Stimulated activated naive CD8-positive, alpha-beta T cell treated with anti-CD3 and anti-CD28 coated beads, Interleukin-15, amount 100 ng/mL, for 72 hours (primary cell): ENCODE data around the gene TEAD1.
A peak's percentile ranks its signal among the peaks of the same experiment; 100 is the strongest.

Experiments
- ATAC-seq: fragments of 150-1000 bp; cut with Tn5 transposase; 2 replicates; pipeline ENCODE4 v1.10.0; 2021; ENCODE audit warnings: mild to moderate bottlenecking, moderate library complexity
- DNase-seq, 2 donors: peaks; one replicate each; pipeline ENCODE4 v3.0.0; 2021 to 2022
- H3K27ac Mint-ChIP-seq, 2 donors: one replicate each; pipeline ENCODE4 v1.8.0; 2022; ENCODE audit warnings: mild to moderate bottlenecking in 2 of 2, mixed read lengths in 2 of 2, moderate library complexity in 2 of 2
- H3K27me3 Mint-ChIP-seq: one replicate; pipeline ENCODE4 v1.8.0; 2022; ENCODE audit warnings: mixed read lengths
- H3K4me1 Mint-ChIP-seq: one replicate; pipeline ENCODE4 v1.8.0; 2022; ENCODE audit warnings: mild to moderate bottlenecking, mixed read lengths
- H3K4me3 Mint-ChIP-seq, 2 donors: one replicate each; pipeline ENCODE4 v1.8.0; 2022; ENCODE audit warnings: mild to moderate bottlenecking in 2 of 2, mixed read lengths in 2 of 2, moderate library complexity in 1 of 2
- H3K9me3 Mint-ChIP-seq, 2 donors: one replicate each; pipeline ENCODE4 v1.8.0; 2022; ENCODE audit warnings: mixed read lengths in 2 of 2

The TEAD1 gene

DNA sequence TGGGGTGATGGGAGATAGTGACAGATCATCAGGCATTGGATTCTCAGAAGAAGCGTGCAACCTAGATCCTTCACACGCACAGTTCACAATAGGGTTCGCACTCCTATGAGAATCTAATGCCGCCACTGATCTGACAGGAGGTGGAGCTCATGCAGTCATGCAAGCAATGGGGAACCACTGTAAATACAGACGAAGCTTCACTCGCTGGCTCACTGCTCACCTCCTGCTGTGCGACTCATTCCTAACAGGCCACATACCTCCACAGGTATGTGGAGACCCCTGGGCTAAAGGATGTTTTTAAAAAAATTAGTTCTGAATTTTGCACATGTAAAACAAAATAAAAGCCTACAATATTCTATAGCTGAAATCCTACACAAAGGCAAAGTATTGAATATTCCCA lies 20.5 kb upstream of the TEAD1 start:
- no peak overlapping the region for H3K27ac Mint-ChIP-seq
- ATAC-seq (no peak), DNase-seq (no peak)
- H3K27me3 Mint-ChIP-seq = peaks cover 7% of the 10 kb centered on the region
- H3K4me3 Mint-ChIP-seq = no peak overlapping the region
- H3K9me3 Mint-ChIP-seq = no peaks in the 10 kb centered on the region
- H3K4me1 Mint-ChIP-seq = no peaks in the 10 kb centered on the region

DNA sequence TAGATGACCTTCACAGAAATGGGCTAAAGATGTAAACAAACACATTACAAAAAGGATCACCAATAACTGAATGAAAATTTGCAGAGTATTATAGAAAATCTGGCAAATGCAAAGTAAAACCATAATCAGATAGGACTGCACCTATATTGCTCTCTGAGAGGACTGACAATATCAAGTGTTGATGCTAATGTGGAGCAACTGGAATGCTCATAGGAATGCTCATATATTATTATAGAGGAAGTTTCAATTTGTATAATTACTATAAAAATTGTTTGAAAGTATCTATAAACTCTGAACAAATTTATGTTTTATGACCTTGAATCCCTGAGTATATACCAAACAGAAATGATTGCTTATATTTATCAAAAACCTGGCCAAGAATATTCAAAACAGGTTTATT lies 18.4 kb upstream of the TEAD1 start:
- H3K4me3 Mint-ChIP-seq = no peak overlapping the region
- no peaks in the 10 kb centered on the region for H3K9me3 Mint-ChIP-seq
- DNase-seq (no peak), ATAC-seq (no peak)
- no peaks in the 10 kb centered on the region for H3K4me1 Mint-ChIP-seq
- H3K27me3 Mint-ChIP-seq = peaks cover 22% of the 10 kb centered on the region
- H3K27ac Mint-ChIP-seq = no peak overlapping the region

DNA sequence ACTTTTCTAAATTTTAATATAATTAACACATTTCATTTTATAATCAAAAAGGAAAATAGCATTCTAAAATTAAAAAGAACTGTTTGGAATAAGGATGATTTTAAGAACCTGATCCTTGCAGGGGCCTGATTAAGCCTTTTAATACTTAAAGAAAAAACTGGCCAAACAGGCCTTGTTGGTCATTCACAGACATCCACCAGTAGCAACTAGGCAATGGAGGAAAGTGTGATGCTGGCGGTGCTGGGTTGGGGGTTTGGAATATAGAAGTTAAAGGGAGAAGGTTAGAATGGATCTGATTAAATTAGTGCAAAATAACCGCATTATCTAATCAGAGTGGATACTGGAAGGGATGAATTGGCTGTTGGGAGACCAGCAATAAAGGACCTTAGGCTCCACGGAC lies 16.9 kb upstream of the TEAD1 start:
- ATAC-seq = no peak
- Mint-ChIP-seq H3K27ac (no peak overlapping the region), H3K27me3 (peaks cover 28% of the 10 kb centered on the region), H3K4me3 (no peak overlapping the region), H3K4me1 (no peaks in the 10 kb centered on the region), H3K9me3 (no peaks in the 10 kb centered on the region)
- DNase-seq = no peak

DNA sequence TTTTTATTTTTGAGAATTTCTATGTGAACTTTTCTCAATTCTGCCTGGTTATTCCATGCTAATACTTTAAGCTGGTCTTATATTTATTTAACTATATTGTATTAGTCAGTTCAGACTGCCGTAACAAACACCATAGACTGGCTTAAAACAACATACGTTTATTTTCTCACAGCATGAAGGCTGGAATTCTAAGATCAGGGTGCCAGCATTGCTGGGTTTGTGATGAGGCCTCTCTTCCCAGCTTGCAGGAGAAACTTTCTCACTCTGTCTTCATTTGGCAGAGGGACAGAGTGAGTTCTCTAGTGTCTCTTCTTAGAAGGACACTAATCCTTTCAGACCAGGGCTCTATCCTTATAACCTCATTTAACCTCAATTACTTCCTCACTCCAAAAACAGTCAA lies 16.2 kb upstream of the TEAD1 start:
- Mint-ChIP-seq H3K27ac (no peak overlapping the region), H3K4me1 (no peaks in the 10 kb centered on the region), H3K9me3 (no peaks in the 10 kb centered on the region), H3K4me3 (no peak overlapping the region), H3K27me3 (peaks cover 28% of the 10 kb centered on the region)
- DNase-seq (no peak), ATAC-seq (no peak)

DNA sequence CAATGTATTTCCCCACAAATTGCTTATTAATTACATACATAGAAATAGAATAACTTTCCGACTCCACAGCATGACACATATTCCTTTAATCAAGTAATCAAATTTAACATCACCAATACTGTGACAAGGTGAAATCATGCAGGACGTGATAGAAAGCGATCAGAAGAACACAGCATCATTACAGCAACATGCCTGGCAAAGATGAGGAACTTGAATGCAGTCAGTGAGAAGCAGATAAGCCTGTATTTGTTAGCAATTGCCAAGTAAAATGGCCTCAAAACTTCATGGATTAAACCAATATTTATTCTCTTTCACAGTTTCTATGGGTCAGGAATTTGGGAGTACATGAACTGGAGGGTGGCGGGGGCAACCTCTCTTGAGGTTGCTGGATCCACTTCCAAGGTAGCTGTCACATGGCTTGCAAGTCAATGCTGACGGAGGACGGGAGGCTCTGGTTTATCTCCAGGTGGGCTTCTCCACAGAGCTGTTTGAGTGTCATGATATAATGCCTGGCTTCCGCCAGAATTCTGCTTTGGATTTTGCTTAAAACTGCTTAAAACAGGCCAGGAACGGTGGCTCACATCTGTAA lies 12.0 kb upstream of the TEAD1 start:
- no peak overlapping the region for H3K4me3 Mint-ChIP-seq
- H3K4me1 Mint-ChIP-seq = no peaks in the 10 kb centered on the region
- no peaks in the 10 kb centered on the region for H3K9me3 Mint-ChIP-seq
- ATAC-seq (no peak), DNase-seq (no peak)
- H3K27ac Mint-ChIP-seq = no peak overlapping the region
- peaks cover 50% of the 10 kb centered on the region for H3K27me3 Mint-ChIP-seq

DNA sequence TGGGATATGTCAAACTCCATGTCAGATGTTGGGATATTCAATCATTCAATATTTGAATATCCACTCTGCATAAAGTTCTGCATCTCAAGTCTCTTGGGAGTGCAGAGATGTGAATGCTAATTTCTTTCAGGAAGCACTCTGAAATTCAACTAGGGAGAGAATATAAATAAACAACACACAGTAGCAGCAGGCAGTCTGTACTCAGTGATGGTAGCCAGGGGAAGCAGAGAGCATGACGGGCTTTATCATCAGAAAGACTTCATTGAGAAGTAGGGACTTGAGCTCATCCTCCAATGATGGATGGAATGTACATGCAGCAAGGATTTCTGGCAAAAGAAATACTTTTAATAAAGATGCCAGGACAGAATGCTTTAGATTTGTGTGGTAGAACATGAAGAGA lies 9.8 kb upstream of the TEAD1 start:
- Mint-ChIP-seq H3K4me1 (no peaks in the 10 kb centered on the region), H3K4me3 (no peak overlapping the region), H3K9me3 (no peaks in the 10 kb centered on the region), H3K27me3 (peaks cover 59% of the 10 kb centered on the region), H3K27ac (no peak overlapping the region)
- ATAC-seq (no peak), DNase-seq (no peak)

DNA sequence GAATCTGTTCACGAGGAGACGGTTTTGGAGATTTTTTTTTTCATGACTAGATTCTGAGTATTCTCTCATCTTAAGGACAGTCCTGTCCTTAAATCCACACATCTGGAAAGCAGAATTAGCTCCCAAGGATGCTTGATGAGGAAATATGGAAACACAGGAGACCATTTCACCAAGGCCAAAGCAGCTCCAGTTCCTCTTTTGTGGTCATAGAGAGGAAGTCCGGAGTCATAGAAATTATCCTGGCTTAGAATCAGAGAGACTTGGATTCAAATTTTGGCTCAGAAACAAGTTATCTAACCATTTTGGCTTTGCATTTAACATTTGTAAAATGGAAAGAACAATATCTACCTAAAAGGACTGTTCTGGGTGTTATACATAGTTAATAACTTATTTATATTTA lies 7.3 kb upstream of the TEAD1 start:
- ATAC-seq (no peak), DNase-seq (no peak)
- Mint-ChIP-seq H3K27me3 (peaks cover 59% of the 10 kb centered on the region), H3K9me3 (no peaks in the 10 kb centered on the region), H3K4me1 (no peaks in the 10 kb centered on the region), H3K4me3 (no peak overlapping the region), H3K27ac (no peak overlapping the region)

DNA sequence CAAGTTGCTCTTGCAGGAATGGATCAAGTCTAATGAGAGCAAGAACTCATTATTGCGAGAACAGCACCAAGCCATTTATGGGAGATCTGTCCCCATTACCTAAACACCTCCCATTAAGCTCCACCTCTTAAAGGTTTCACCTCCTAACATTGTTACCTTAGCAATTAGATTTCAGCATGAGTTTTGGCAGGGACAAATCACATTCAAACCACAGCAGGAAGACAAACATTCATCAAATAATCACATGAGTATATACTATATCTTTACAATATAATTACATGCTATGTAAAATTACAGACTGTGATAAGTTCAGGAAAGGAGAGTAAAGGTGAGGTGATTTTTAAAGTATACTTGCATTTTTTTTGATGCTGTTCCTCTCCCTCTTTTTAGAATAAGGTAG lies 6.6 kb upstream of the TEAD1 start:
- Mint-ChIP-seq H3K9me3 (no peaks in the 10 kb centered on the region), H3K4me1 (no peaks in the 10 kb centered on the region), H3K27me3 (peaks cover 67% of the 10 kb centered on the region), H3K27ac (no peak overlapping the region), H3K4me3 (no peak overlapping the region)
- ATAC-seq (no peak), DNase-seq (no peak)

DNA sequence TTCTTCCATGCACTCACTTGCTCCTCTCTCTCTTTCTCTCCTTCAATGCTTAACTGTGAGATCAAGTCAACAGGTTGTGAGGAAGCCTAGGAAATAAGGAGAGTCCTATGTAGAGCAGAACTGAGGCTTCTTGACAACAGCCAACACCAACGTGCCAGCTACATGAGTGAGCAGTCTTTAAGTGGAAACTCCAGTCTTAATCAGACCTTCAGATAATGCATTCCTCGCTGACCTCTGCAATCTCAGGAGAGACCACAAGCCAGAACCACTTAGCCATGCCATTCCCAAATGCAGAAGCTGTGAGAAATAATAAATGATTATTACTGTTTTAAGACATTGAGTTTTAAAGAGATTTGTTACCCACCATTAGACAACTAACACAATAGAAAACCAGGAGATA lies 6.1 kb upstream of the TEAD1 start:
- H3K9me3 Mint-ChIP-seq = no peaks in the 10 kb centered on the region
- no peak overlapping the region for H3K27ac Mint-ChIP-seq
- no peak overlapping the region for H3K4me3 Mint-ChIP-seq
- ATAC-seq (no peak), DNase-seq (no peak)
- H3K4me1 Mint-ChIP-seq = no peaks in the 10 kb centered on the region
- H3K27me3 Mint-ChIP-seq = peaks cover 72% of the 10 kb centered on the region

DNA sequence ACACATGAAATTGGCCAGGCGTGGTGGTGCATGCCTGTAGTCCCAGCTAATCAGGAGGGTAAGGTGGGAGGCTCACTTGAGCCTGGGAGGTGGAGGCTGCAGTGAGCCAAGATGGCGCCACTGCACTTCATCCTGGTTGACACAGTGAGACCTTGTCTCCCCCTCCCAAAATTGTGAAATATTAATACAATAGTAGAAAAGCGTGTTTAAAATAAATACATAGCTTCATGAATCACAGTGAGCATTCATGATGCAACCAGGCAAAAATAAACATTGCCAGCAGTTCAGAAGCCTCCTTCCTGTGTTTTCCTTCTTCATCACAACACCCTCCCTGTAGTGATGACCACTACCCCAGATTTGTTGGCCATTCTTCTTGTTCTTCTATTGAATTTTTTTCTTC lies 4.3 kb upstream of the TEAD1 start:
- no peak for DNase-seq
- no peaks in the 10 kb centered on the region for H3K4me1 Mint-ChIP-seq
- peaks cover 69% of the 10 kb centered on the region for H3K27me3 Mint-ChIP-seq
- no peak overlapping the region for H3K4me3 Mint-ChIP-seq
- ATAC-seq = no peak
- H3K27ac Mint-ChIP-seq = no peak overlapping the region
- no peaks in the 10 kb centered on the region for H3K9me3 Mint-ChIP-seq

DNA sequence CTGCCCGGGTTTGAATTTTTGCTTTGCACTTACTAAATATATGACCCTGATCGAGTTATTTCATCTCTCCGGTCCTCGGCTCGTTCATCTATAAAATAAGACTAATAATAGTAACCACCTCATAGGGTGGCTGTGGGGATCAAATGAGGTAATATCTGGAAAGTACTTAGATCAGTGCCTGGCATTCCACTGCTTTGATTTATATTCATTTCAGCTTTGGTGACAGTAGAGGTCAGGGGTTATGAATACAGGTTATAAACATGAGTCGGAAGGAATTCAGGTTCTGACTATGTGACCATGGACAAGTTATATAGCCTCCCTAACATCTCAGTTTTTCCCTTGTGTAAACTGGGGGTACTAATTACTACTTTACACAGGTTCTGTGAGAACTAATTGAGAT lies 2.9 kb upstream of the TEAD1 start:
- Mint-ChIP-seq H3K27ac (no peak overlapping the region), H3K9me3 (no peaks in the 10 kb centered on the region), H3K4me3 (no peak overlapping the region), H3K4me1 (no peaks in the 10 kb centered on the region), H3K27me3 (peaks cover 71% of the 10 kb centered on the region)
- DNase-seq (no peak), ATAC-seq (no peak)

DNA sequence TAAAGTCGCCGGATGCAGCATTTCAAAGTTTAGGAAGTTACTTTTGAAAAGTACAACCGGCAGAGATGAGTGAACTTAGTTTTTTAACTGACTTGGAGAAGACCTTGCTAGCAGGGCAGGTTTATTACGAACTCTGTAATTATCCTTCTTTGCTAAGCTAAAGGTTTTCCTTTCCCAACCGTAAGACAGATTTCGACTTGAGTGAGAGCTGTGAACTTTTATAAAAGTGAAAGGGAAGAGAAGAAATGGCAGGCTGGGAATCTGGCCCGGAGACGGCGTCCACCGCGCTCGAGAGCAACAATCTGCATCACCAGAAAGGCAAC lies 659 bp upstream of the TEAD1 start:
- Mint-ChIP-seq H3K4me3 (peak overlapping the region; percentile 81 to 84), H3K9me3 (no peaks in the 10 kb centered on the region), H3K4me1 (no peaks in the 10 kb centered on the region), H3K27ac (peak overlapping the region in 1 of 2 donors; percentile 38), H3K27me3 (peaks cover 78% of the 10 kb centered on the region)
- ATAC-seq = no peak
- DNase-seq = no peak

DNA sequence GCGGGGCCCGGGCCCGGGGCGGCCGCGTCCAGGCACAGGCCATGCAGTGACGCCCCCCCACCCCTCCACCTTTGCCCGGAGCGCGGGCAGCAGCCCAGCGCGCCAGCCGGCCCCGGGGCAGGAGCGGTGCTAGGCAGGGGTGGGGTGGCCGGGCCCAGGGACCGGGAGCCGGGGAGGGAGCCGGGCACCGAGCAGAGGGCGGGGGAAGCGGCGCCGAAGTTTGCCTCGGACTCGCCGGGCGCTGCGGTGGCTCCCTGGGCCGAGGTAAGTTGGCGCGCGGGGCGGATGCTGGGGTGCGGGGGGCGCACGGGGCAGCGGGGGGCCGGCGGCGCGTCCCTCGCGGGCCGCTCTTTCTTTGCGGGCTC lies 332 bp downstream of the TEAD1 start:
- DNase-seq = no peak
- Mint-ChIP-seq H3K27ac (no peak overlapping the region), H3K9me3 (no peaks in the 10 kb centered on the region)

DNA sequence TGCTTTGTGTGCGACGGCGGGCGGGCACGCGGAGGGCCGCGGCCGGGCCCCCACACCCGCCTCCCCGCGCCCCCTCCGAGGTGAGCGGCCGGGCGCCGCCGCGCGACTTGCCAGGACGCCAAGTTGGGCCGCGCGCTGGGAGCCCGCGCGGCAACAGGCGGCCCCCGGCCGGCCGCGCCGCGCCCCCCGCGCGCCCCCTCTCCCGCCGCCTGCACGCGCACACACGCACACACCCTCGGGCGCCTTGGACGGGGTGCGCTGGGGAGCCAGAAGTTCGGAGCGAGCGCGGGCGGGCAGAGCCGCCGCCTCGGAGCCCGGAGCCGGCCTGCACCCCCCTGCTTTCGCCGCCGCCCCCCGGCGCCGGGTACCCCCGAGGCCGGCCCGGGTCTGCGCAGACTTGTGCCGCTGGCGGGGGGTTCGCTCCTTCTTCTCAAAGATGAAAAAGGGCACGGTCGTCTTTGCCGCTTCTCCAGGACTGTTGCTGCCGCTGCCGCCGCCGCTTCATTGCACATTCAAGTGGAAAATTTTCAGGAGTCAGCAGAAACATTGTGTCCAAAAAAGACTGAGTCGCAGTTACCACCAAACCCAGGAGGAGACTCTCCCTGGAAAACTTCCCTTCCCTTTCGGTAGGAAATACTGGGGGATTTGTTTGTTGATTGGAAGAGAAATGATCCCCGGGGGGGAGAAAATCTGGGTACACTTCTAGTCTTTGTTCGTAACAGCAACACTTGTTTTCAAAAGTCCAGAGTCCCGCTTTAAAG lies 895 bp downstream of the TEAD1 start:
- H3K9me3 Mint-ChIP-seq = no peaks in the 10 kb centered on the region
- H3K4me1 Mint-ChIP-seq = peaks cover under 1% of the 10 kb centered on the region
- H3K4me3 Mint-ChIP-seq = peak overlapping the region; percentile 46 to 66
- no peak overlapping the region for H3K27ac Mint-ChIP-seq
- peak; percentile 34 for ATAC-seq
- H3K27me3 Mint-ChIP-seq = peaks cover 80% of the 10 kb centered on the region
- DNase-seq = no peak

More for the DNA sequence above, 332 bp downstream of the TEAD1 start:
- Mint-ChIP-seq H3K4me1 (no peaks in the 10 kb centered on the region), H3K27me3 (peaks cover 78% of the 10 kb centered on the region), H3K4me3 (no peak overlapping the region)
- peak; percentile 70 for ATAC-seq

DNA sequence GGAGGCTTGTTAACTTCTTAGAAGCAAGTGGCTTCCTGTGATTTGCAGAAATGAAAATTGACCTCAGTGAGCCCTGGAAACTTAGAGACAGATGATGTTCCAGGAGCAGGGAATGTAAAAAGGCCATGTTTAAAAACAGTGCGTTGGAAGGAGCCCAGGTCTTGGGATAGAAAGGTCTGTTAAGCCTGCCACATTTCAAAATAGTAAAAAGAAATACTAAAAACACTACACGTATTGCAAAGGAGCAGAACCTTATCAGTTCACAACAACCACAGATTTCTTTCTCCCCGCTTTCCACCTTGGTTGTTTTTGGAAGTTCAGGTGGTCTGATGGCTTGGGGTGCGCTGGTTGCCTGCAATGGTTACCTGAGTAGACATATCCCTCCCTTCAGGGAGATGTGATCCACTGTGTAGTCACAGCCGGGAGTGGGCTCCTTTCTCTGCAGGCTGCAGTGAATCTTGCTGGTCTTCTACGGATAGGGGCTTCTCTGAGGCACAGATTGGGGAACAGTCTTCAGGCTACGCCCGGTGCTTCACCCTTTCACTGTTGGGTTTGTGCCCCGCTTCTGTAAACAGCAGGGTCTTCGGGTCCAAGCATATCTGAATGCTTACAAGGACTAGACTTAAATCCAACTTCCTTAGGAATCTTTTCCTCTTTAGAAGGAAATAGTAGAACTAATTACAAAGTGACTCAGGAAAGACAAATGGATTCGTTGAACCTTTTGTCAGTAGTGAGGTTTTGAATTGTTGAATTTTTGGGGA lies 1.9 kb downstream of the TEAD1 start:
- Mint-ChIP-seq H3K27ac (no peak overlapping the region), H3K4me1 (peaks cover 7% of the 10 kb centered on the region), H3K4me3 (no peak overlapping the region), H3K9me3 (no peaks in the 10 kb centered on the region), H3K27me3 (peaks cover 89% of the 10 kb centered on the region)
- ATAC-seq (no peak), DNase-seq (no peak)

DNA sequence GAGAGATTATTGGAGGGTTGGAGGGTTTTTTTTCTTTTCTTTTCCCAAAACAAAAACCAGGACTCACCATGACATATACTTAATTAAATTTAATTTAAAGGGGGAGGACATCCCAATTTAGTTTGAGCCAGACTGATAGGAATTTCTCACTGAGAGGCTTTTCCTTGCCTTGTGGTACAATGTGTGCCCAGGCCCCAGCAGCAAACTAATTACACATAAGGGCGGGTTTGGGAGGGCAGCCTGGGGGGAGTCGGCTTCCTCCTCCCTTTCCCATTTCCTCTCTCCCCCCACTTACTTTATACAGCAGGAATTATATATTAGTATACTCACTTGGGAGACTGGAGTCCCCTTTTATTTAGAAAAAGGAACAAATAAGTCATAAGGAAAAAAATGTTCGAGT lies 2.9 kb downstream of the TEAD1 start:
- DNase-seq = no peak
- H3K27me3 Mint-ChIP-seq = peaks cover 89% of the 10 kb centered on the region

More for the DNA sequence above, 2.9 kb downstream of the TEAD1 start:
- no peaks in the 10 kb centered on the region for H3K9me3 Mint-ChIP-seq
- H3K4me1 Mint-ChIP-seq = peaks cover 7% of the 10 kb centered on the region
- ATAC-seq = no peak
- no peak overlapping the region for H3K27ac Mint-ChIP-seq
- no peak overlapping the region for H3K4me3 Mint-ChIP-seq
